Panc1 (cell line): ENCODE measurements around the gene FRMD5.

Experiments
- POLR2AphosphoS5 ChIP-seq: IDR thresholded peaks from 2 replicates; pipeline ENCODE4 v1.6.1; 2012; ENCODE audit warnings: mild to moderate bottlenecking, low read depth, low read length, moderate library complexity
- TF ChIP-seq, protein P1 (sequence below): fragments of 450-650 bp; IDR thresholded peaks from 2 replicates; pipeline ENCODE4 v1.5.1; 2017; ENCODE audit warnings: mild to moderate bottlenecking

- TF ChIP-seq, protein P1, sequence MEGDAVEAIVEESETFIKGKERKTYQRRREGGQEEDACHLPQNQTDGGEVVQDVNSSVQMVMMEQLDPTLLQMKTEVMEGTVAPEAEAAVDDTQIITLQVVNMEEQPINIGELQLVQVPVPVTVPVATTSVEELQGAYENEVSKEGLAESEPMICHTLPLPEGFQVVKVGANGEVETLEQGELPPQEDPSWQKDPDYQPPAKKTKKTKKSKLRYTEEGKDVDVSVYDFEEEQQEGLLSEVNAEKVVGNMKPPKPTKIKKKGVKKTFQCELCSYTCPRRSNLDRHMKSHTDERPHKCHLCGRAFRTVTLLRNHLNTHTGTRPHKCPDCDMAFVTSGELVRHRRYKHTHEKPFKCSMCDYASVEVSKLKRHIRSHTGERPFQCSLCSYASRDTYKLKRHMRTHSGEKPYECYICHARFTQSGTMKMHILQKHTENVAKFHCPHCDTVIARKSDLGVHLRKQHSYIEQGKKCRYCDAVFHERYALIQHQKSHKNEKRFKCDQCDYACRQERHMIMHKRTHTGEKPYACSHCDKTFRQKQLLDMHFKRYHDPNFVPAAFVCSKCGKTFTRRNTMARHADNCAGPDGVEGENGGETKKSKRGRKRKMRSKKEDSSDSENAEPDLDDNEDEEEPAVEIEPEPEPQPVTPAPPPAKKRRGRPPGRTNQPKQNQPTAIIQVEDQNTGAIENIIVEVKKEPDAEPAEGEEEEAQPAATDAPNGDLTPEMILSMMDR = no peak
- TF ChIP-seq POLR2AphosphoS5 = no peak
These were observed 251.6 kb downstream of the FRMD5 start for GRCh38 chr15:43943511-43943910.
